Caco-2 (cell line): ENCODE measurements around the gene OFD1. TPM values are rescaled to one million over a fixed set of nuclear protein-coding genes. Genes with fewer than 3 reads are reported as not detected.

Experiments
- BruUV-seq: library from RNA; stranded (reverse); fragments of 400-500 nt; replicated peaks from 2 replicates; lab custom pipeline; 2021; lab: Mats Ljungman, UMichigan
- CTCF ChIA-PET: fragments of 300-600 bp; sonication (Branson Sonifier 250); formaldehyde crosslinking; loops from one replicate; lab custom pipeline; 2022; ENCODE audit warnings: antibody characterized with exemption; lab: Charles Lee
- POLR2A ChIA-PET: fragments of 300-600 bp; sonication (Branson Sonifier 250); formaldehyde crosslinking; loops from one replicate; lab custom pipeline; 2022; ENCODE audit warnings: antibody characterized with exemption; lab: Charles Lee
- DNase-seq, 2 experiments: peaks; one replicate each; pipeline versions ENCODE4 v3.0.0 to v3.0.0-alpha.2; 2020 to 2022
- H3K27me3 ChIP-seq: replicated peaks from 2 replicates; pipeline ENCODE4 v1.6.0; 2011; ENCODE audit warnings: low read length; ENCODE audit not compliant: control insufficient read depth, insufficient read depth
- H3K36me3 ChIP-seq: 2 replicates; pipeline ENCODE4 v1.5.1; 2011; ENCODE audit warnings: low read length; ENCODE audit not compliant: control insufficient read depth, insufficient read depth
- H3K4me1 ChIP-seq: fragments of 250-450 bp; sonication (Bioruptor Pico); 2 replicates; pipeline ENCODE4 v1.5.1; 2020; ENCODE audit warnings: mild to moderate bottlenecking
- H3K4me3 ChIP-seq: 2 replicates; pipeline ENCODE4 v1.5.1; 2011; ENCODE audit warnings: low read depth, mild to moderate bottlenecking, control low read depth, low read length
- H3K9me3 ChIP-seq: fragments of 250-450 bp; sonication (Bioruptor Pico); 2 replicates; pipeline ENCODE4 v1.5.1; 2020; ENCODE audit warnings: mild to moderate bottlenecking, moderate library complexity
- H3K27ac Mint-ChIP-seq: one replicate; pipeline ENCODE4 v1.8.0; 2022; ENCODE audit warnings: mixed read lengths; ENCODE audit not compliant: unreplicated experiment
- H3K27me3 Mint-ChIP-seq: one replicate; pipeline ENCODE4 v1.8.0; 2022; ENCODE audit warnings: mixed read lengths; ENCODE audit not compliant: insufficient read depth, unreplicated experiment
- H3K36me3 Mint-ChIP-seq: one replicate; pipeline ENCODE4 v1.8.0; 2022; ENCODE audit warnings: mild to moderate bottlenecking, mixed read lengths; ENCODE audit not compliant: insufficient read depth, unreplicated experiment
- H3K4me1 Mint-ChIP-seq: one replicate; pipeline ENCODE4 v1.8.0; 2022; ENCODE audit warnings: low read depth, mixed read lengths; ENCODE audit not compliant: unreplicated experiment
- H3K4me3 Mint-ChIP-seq: one replicate; pipeline ENCODE4 v1.8.0; 2022; ENCODE audit warnings: mild to moderate bottlenecking, moderate library complexity, mixed read lengths; ENCODE audit not compliant: unreplicated experiment
- H3K9me3 Mint-ChIP-seq: one replicate; pipeline ENCODE4 v1.8.0; 2022; ENCODE audit warnings: mixed read lengths; ENCODE audit not compliant: unreplicated experiment
- intact Hi-C: fragments of 100-400 bp; cut with micrococcal nuclease; formaldehyde crosslinking; loops from one replicate; pipeline ENCODE4 v1.10.0; 2022; ENCODE audit not compliant: unreplicated experiment
- total RNA-seq: library from RNA; stranded (reverse); gene quantifications from 2 replicates; pipeline ENCODE4 v1.2.3, GENCODE V29; 2022
- TF ChIP-seq, protein P1 (sequence below), 2 experiments: fragments of 200-600 bp in 1 of 2; IDR thresholded peaks; 1 replicate in 1 of 2; 2 replicates in 1 of 2; pipeline versions ENCODE4 v1.5.1 to v1.8.0; 2011 to 2022; ENCODE audit warnings: antibody characterized with exemption in 1 of 2, control low read depth in 1 of 2, inconsistent platforms in 1 of 2, low read depth in 1 of 2, low read length in 1 of 2, mild to moderate bottlenecking in 1 of 2, moderate library complexity in 1 of 2; ENCODE audit not compliant: insufficient read depth in 1 of 2, severe bottlenecking in 1 of 2, unreplicated experiment in 1 of 2

Gene OFD1
- total RNA-seq, 1 experiment from 2014 or later, result 34.0 TPM

DNA sequence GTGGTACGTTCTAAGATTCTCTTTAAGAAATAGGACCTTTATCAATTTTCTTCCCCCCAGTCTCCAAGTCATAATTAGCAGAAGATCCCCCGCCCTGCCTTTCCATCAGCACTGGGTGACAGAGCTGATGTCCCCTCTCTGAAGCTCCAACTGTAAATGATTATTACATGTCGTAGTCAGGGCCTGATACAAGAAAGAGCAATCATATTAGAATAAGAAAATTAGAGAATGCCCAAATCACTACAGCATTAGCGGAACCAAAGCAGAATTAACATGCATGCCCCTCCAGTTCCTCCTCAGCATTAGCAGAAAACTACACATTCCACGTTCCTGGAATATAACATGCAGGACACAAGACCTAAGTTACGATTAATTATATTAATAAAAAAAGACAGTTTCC is 81.6 kb downstream of the OFD1 start:
- TF ChIP-seq, protein P1, sequence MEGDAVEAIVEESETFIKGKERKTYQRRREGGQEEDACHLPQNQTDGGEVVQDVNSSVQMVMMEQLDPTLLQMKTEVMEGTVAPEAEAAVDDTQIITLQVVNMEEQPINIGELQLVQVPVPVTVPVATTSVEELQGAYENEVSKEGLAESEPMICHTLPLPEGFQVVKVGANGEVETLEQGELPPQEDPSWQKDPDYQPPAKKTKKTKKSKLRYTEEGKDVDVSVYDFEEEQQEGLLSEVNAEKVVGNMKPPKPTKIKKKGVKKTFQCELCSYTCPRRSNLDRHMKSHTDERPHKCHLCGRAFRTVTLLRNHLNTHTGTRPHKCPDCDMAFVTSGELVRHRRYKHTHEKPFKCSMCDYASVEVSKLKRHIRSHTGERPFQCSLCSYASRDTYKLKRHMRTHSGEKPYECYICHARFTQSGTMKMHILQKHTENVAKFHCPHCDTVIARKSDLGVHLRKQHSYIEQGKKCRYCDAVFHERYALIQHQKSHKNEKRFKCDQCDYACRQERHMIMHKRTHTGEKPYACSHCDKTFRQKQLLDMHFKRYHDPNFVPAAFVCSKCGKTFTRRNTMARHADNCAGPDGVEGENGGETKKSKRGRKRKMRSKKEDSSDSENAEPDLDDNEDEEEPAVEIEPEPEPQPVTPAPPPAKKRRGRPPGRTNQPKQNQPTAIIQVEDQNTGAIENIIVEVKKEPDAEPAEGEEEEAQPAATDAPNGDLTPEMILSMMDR (IDR thresholded peaks at IDR 0.05; ENCODE audit: insufficient read depth in 1 of 2, low read depth in 1 of 2, low read length in 1 of 2, severe bottlenecking in 1 of 2, unreplicated experiment in 1 of 2), result no peak
- Mint-ChIP-seq H3K27me3 (peaks cover 26% of the 10 kb centered on the region), H3K27ac (no peak overlapping the region), H3K4me1 (no peaks in the 10 kb centered on the region), H3K9me3 (no peaks in the 10 kb centered on the region), H3K4me3 (no peak overlapping the region), H3K36me3 (no peaks in the 10 kb centered on the region)
- DNase-seq, result no peak
- Histone ChIP-seq H3K9me3 (no peaks in the 10 kb centered on the region), H3K4me1 (no peaks in the 10 kb centered on the region), H3K36me3 (no peaks in the 10 kb centered on the region), H3K27me3 (no peaks in the 10 kb centered on the region), H3K4me3 (no peak overlapping the region)
- BruUV-seq, result no TSS peak
- ChIA-PET POLR2A (no interaction called here), CTCF (no interaction called here)
- intact Hi-C loops, result no loop called here

DNA sequence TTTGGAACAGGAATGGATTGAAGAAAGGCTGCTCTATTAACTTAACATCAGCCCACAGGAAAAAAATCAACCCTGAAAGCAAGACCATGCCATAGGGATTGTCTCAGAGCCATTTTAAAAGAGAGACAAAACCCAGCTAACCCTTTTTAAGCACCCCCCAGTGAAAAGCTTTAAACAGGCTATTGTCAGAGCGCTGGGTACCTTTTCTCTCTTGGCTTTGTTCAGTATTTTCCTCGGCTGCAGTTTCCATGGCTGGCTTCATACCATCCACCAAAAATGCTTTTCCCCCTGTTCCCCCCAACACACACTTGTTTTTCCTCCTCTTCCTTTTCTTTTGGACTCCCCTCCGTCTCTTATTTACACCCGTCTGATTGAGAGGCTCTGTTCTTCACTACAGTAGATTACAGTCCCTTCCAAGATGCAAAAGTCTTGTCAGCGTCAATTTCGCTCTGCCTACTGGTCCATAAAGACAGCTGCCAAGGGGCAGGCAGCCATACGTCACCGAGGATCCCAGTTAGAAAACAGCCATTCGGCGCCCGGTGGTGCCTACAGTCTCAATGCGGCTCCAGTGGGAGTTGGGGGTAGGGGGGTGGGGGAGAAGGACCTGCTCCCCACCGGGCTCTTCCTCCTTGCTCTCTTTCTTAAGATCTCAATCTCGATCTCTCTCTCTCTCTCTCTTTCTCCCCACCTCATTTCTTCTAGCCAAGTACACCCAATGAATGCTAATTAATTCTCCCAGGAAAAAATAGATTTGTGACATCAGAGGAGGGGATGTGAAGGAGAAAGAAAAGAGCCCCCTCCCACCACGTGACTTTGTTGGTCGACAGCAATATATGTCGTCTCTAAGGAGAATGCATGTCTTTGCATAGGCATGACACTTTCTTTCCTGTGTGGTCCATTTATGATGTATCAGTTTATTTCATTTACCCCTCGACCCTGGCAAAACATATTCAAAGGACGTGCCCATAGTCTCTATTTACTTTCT is 82.4 kb downstream of the OFD1 start, which contains the start of gene GPM6B:
TSS of gene GPM6B (minus strand) at position 451 of the 985 bp plus-strand sequence. CDS start at position 262, 189 bp downstream.
- Mint-ChIP-seq H3K27ac (no peak within 1 kb of the TSS), H3K27me3 (peaks cover 26% of the 10 kb centered on the region), H3K9me3 (no peaks in the 10 kb centered on the region), H3K4me1 (no peaks in the 10 kb centered on the region), H3K4me3 (no peak within 1 kb of the TSS), H3K36me3 (no peaks in the 10 kb centered on the region)
- no peaks in the 10 kb centered on the region for H3K27me3 ChIP-seq
- no peak within 1 kb of the TSS for H3K4me3 ChIP-seq
- TF ChIP-seq, protein P1 (IDR thresholded peaks at IDR 0.05; ENCODE audit: insufficient read depth in 1 of 2, low read depth in 1 of 2, low read length in 1 of 2, severe bottlenecking in 1 of 2, unreplicated experiment in 1 of 2), result no peak
- ChIA-PET CTCF (no interaction called here), POLR2A (no interaction called here)
- no TSS peak for BruUV-seq
- no peaks in the 10 kb centered on the region for H3K4me1 ChIP-seq
- DNase-seq, result no peak
- H3K36me3 ChIP-seq, result no peaks in the 10 kb centered on the region
- no peaks in the 10 kb centered on the region for H3K9me3 ChIP-seq
- intact Hi-C loops, result no loop called here

Other genes starting within 250 kb of the OFD1 start
- gene EGFL6, start 165.1 kb upstream of the OFD1 start, total RNA-seq, result 0.16 and 0.26 TPM in 2 replicates
- 1.6 and 2.0 TPM in 2 replicates for gene TCEANC, start 81.6 kb upstream of the OFD1 start, total RNA-seq
- gene RAB9A, start 45.6 kb upstream of the OFD1 start, total RNA-seq, result 22.9 and 25.5 TPM in 2 replicates
- 19.3 and 19.4 TPM in 2 replicates for gene TRAPPC2, start 128 bp upstream of the OFD1 start, total RNA-seq
- gene GPM6B, start 82.3 kb downstream of the OFD1 start, total RNA-seq, result 0.09 TPM in 1 of 2 replicates, not detected in the other